Common myeloid progenitor, CD34-positive (primary cell): ENCODE measurements around the gene ARPC4.
A peak's percentile ranks its signal among the peaks of the same experiment; 100 is the strongest.

Experiments
- CTCF ChIA-PET: fragments of 350-600 bp; sonication (Branson Sonifier 250); formaldehyde crosslinking; loops from one replicate; lab custom pipeline; 2021; ENCODE audit warnings: antibody characterized with exemption; lab: Charles Lee
- POLR2A ChIA-PET: fragments of 350-600 bp; sonication (Branson Sonifier 250); formaldehyde crosslinking; loops from one replicate; lab custom pipeline; 2021; ENCODE audit warnings: antibody characterized with exemption; lab: Charles Lee
- DNase-seq, 3 donors: peaks; one replicate each; pipeline versions ENCODE4 v3.0.0 to v3.0.0-alpha.2; 2013
- H3K27ac ChIP-seq, 2 experiments: 1 replicate in 1 of 2; 2 replicates in 1 of 2; pipeline ENCODE4 v1.7.0; 2013; ENCODE audit warnings: inconsistent platforms in 2 of 2, low read length in 2 of 2, mild to moderate bottlenecking in 2 of 2, low read depth in 1 of 2, moderate library complexity in 1 of 2; ENCODE audit not compliant: severe bottlenecking in 2 of 2, insufficient read depth in 1 of 2, poor library complexity in 1 of 2
- H3K27me3 ChIP-seq, 5 experiments: replicated peaks in 2 of 5; 1 replicate in 3 of 5; 2 replicates in 2 of 5; pipeline versions ENCODE4 v1.6.1 to v1.7.0; 2013; ENCODE audit warnings: low read length in 4 of 5, mild to moderate bottlenecking in 2 of 5, moderate library complexity in 2 of 5, inconsistent platforms in 1 of 5; ENCODE audit not compliant: insufficient read depth in 5 of 5, control insufficient read depth in 4 of 5
- H3K36me3 ChIP-seq, 4 experiments: 1 replicate in 2 of 4; 2 replicates in 2 of 4; pipeline versions ENCODE4 v1.6.1 to v1.7.0; 2013; ENCODE audit warnings: low read length in 3 of 4, control low read depth in 1 of 4, mild to moderate bottlenecking in 1 of 4; ENCODE audit not compliant: control insufficient read depth in 4 of 4, insufficient read depth in 4 of 4
- H3K4me1 ChIP-seq, 4 experiments: 1 replicate in 3 of 4; 2 replicates in 1 of 4; pipeline versions ENCODE4 v1.6.1 to v1.7.1; 2013; ENCODE audit warnings: low read length in 3 of 4, mild to moderate bottlenecking in 3 of 4, control low read depth in 1 of 4, inconsistent platforms in 1 of 4, moderate library complexity in 1 of 4; ENCODE audit not compliant: control insufficient read depth in 4 of 4, insufficient read depth in 4 of 4; ENCODE audit errors: control extremely low read depth in 1 of 4
- H3K4me3 ChIP-seq, 7 experiments: 1 replicate in 4 of 7; 2 replicates in 3 of 7; pipeline versions ENCODE4 v1.5.1 to v1.7.0; 2013; ENCODE audit warnings: mild to moderate bottlenecking in 7 of 7, low read length in 6 of 7, moderate library complexity in 6 of 7, inconsistent platforms in 2 of 7, low read depth in 2 of 7, control low read depth in 1 of 7; ENCODE audit not compliant: insufficient read depth in 4 of 7, control insufficient read depth in 1 of 7; ENCODE audit errors: extremely low read depth in 1 of 7
- H3K9me3 ChIP-seq, 5 experiments: 1 replicate in 4 of 5; 2 replicates in 1 of 5; pipeline versions ENCODE4 v1.6.1 to v1.7.1; 2013; ENCODE audit warnings: low read length in 4 of 5, mild to moderate bottlenecking in 2 of 5, inconsistent platforms in 1 of 5, low read depth in 1 of 5, moderate library complexity in 1 of 5; ENCODE audit not compliant: control insufficient read depth in 4 of 5, insufficient read depth in 2 of 5; ENCODE audit errors: control extremely low read depth in 1 of 5
- WGBS: methylation state at CpG from one replicate; pipeline ENCODE4 v1.1.5; 2013; ENCODE audit not compliant: insufficient coverage; 5-methylcytosine and 5-hydroxymethylcytosine counted together

The ARPC4 gene

DNA sequence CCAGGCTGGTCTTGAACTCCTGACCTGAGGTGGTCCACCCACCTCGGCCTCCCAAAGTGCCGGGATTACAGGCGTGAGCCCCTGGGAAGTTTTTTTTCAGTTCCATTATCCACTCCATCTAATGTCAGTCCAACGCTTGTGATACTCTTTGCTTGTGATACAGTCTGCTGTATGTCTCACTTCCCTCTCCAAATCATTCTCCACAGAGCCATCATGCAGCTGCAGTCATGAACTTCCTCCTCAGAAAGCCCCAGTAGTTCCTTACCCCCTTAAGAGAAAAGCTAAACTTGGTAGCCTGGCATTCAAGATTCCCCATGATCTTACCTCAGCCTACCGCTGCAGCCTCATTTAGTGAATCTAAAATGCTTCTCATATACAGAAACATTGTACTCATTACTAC lies 2.3 kb downstream of the ARPC4 start:
- Histone ChIP-seq H3K27ac (no peak overlapping the region), H3K4me1 (peaks cover 11 to 27% (median 21%) of the 10 kb centered on the region in 4 experiments), H3K27me3 (no peaks in the 10 kb centered on the region), H3K36me3 (peaks cover 18 to 44% (median 31%) of the 10 kb centered on the region in 4 experiments), H3K9me3 (no peaks in the 10 kb centered on the region), H3K4me3 (no peak overlapping the region)
- peak in 2 of 3 donors; percentile 32 to 38 for DNase-seq
- ChIA-PET CTCF (no interaction called here), POLR2A (interaction anchor here (1.0 kb wide), 1 partner anchor 15 kb away, joined by 3 read pairs; no protein-coding TSS in a partner anchor)
- 89% methylated on average over 5 of the region's 5 CpGs for WGBS

DNA sequence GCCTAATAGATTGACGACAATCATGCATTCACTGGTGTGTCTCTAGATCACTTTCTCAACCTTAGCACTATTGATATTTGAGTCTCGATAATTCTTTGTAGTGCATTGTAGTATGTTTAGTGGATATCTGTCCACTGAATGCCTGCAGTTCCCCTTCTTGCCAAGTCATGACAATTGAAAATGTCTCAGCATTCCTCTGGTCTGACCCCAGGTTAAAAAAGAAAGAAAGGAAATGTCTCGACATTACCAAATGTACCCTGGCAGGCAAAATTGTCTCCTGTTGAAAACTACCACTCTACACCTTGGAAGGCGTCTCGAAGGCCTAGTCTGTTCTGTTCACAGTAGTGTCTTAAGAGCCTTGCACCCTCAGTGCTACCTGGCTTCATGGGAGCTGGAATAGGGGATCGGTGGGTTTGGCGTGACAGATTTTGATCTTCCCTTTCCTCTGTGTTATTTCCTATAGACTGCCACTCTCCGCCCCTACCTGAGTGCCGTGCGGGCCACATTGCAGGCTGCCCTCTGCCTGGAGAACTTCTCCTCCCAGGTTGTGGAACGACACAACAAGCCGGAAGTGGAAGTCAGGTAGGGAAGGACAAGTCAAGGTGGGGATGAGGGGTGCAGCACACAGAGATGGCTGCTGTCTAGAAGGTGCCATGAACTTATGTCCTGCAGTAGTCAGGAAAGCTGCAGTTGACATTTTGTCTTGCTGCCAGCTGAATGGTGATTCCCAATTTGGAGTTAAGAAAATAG lies 4.5 kb downstream of the ARPC4 start:
- H3K4me3 ChIP-seq, result no peak overlapping the region
- ChIA-PET CTCF (interaction anchor here (1.1 to 1.4 kb wide), 3 partner anchors 10 to 64 kb away, joined by 3 to 5 read pairs (median 4); no protein-coding TSS in a partner anchor), POLR2A (interaction anchor here (0.9 kb wide), 1 partner anchor 16 kb away, joined by 3 read pairs; no protein-coding TSS in a partner anchor)
- no peak for DNase-seq
- peaks cover 10 to 16% (median 12%) of the 10 kb centered on the region in 4 experiments for H3K4me1 ChIP-seq
- H3K9me3 ChIP-seq, result no peaks in the 10 kb centered on the region
- 95% methylated on average over 9 of the region's 12 CpGs for WGBS
- no peak overlapping the region for H3K27ac ChIP-seq
- H3K27me3 ChIP-seq, result no peaks in the 10 kb centered on the region
- H3K36me3 ChIP-seq, result peaks cover 19 to 51% (median 33%) of the 10 kb centered on the region in 4 experiments

DNA sequence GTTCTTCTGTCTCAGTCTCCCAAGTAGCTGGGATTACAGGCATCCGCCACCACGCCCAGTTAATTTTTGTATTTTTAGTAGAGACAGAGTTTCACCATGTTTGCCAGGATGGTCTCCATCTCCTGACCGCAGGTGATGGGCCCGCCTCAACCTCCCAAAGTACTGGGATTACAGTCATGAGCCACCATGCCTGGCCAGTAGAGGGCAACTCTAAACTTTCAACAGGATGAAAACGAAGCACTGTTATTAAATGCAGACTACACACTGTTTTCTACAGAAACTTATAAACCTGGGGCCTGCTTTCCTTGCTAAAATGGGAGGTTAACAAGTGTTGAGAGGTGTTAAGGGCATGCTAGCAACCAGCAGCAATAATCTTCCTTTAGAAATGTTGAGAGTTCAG lies 7.6 kb downstream of the ARPC4 start:
- Histone ChIP-seq H3K36me3 (peaks cover 35 to 80% (median 53%) of the 10 kb centered on the region in 4 experiments), H3K9me3 (no peaks in the 10 kb centered on the region), H3K27me3 (no peaks in the 10 kb centered on the region), H3K4me3 (no peak overlapping the region), H3K27ac (no peak overlapping the region), H3K4me1 (no peaks in the 10 kb centered on the region)
- ChIA-PET POLR2A (no interaction called here), CTCF (interaction anchor here (1.0 to 2.2 kb wide), 5 partner anchors 9 to 68 kb away, joined by 3 to 8 read pairs (median 4); partner anchors contain the start of gene TTLL3)
- DNase-seq, result peak in 1 of 3 donors; percentile 22
- WGBS, result 93% methylated on average over 2 of the region's 5 CpGs

DNA sequence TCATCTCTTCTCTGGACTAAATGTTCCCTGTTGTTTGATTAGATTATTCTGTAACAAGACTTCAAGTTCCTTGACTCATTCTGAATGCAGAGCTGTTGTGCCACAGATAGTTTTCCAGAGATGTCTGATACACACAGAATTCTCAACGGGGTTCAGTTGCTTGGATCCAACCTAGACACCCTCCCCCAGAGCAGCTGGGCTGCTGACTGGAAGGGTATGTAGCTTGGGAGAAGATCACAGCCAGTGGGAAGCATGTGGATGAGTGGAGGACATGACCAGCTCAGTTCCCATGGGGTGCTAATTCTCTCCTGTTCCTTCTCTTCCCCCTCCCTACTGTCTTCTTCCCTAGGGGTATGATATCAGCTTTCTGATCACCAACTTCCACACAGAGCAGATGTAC lies 10.6 kb downstream of the ARPC4 start:
- 100% methylated on average over 1 of the region's 1 CpG for WGBS
- Histone ChIP-seq H3K27ac (no peak overlapping the region), H3K4me3 (no peak overlapping the region), H3K4me1 (peaks cover 0 to 7% (median 1%) of the 10 kb centered on the region in 4 experiments), H3K27me3 (no peaks in the 10 kb centered on the region), H3K36me3 (peaks cover 33 to 76% (median 56%) of the 10 kb centered on the region in 4 experiments), H3K9me3 (no peaks in the 10 kb centered on the region)
- POLR2A ChIA-PET, result no interaction called here
- no peak for DNase-seq
- CTCF ChIA-PET, result interaction anchor here (0.7 to 2.2 kb wide), 4 partner anchors 10 to 129 kb away, joined by 3 to 9 read pairs (median 4); no protein-coding TSS in a partner anchor

DNA sequence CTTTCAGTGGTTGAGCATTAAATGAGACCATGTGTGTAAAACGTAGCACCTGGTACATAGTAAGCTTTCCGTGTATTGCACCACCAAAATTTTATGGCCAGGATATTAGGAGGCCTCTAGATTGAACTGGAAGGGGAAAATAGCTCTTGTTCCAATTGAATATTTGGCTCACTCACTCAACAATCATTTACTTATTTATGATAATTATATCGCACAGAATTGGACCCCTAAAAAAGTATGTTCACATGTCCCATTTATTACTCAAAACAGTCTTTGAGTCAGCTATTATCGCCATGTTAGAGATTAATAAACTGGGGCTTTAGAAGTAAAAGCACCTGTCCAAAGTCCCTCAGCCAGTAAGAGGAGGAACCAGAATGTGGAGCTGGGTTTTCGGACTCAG lies 12.1 kb downstream of the ARPC4 start:
- CTCF ChIA-PET, result interaction anchor here (1.0 to 1.6 kb wide), 7 partner anchors 8 to 90 kb away, joined by 3 to 6 read pairs (median 3); no protein-coding TSS in a partner anchor
- no peak overlapping the region for H3K4me3 ChIP-seq
- H3K9me3 ChIP-seq, result no peaks in the 10 kb centered on the region
- no peak overlapping the region for H3K27ac ChIP-seq
- H3K36me3 ChIP-seq, result peaks cover 26 to 62% (median 44%) of the 10 kb centered on the region in 4 experiments
- POLR2A ChIA-PET, result no interaction called here
- DNase-seq, result no peak
- 100% methylated on average over 4 of the region's 5 CpGs for WGBS
- no peaks in the 10 kb centered on the region for H3K27me3 ChIP-seq
- peaks cover 3 to 19% (median 13%) of the 10 kb centered on the region in 4 experiments for H3K4me1 ChIP-seq

DNA sequence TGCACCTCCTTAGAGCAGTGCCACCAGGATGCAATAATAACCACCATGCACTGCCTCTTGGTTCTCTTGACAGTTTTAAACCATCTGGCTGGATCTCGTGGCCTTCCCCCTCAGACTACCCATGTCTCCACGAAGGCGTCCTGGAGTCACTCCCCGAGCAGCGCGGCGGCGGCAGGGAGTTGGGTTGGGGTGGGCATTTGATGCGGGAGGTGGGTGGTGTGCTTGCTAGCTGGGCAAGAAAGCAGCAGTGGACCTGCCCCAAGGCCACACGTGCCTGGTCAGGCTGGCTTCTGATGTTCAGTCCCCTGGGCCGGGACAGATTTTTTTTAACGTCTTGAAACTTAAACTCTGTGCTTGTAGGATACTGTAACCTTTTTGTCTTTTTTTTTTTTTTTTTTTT lies 13.3 kb downstream of the ARPC4 start:
- DNase-seq, result no peak
- Histone ChIP-seq H3K27me3 (no peaks in the 10 kb centered on the region), H3K36me3 (peaks cover 25 to 53% (median 41%) of the 10 kb centered on the region in 4 experiments), H3K4me1 (peaks cover 3 to 26% (median 19%) of the 10 kb centered on the region in 4 experiments), H3K9me3 (no peaks in the 10 kb centered on the region), H3K27ac (no peak overlapping the region), H3K4me3 (no peak overlapping the region)
- CTCF ChIA-PET, result interaction anchor here (1.0 to 1.4 kb wide), 3 partner anchors 16 to 133 kb away, joined by 3 read pairs; no protein-coding TSS in a partner anchor
- POLR2A ChIA-PET, result no interaction called here
- 98% methylated on average over 9 of the region's 12 CpGs for WGBS
